Endothelial cell (in vitro differentiated cells): Measurements from ENCODE around the gene FGR. TPM values are rescaled to one million over a fixed set of nuclear protein-coding genes. Genes with fewer than 3 reads are reported as not detected.

Source experiments
- DNase-seq: peaks from one replicate; pipeline ENCODE4 v3.0.0; 2021; ENCODE audit warnings: low spot score
- H3K27ac Mint-ChIP-seq: one replicate; pipeline ENCODE4 v1.8.0; 2021; ENCODE audit warnings: mixed read lengths, inconsistent platforms; ENCODE audit not compliant: unreplicated experiment
- H3K27me3 Mint-ChIP-seq: one replicate; pipeline ENCODE4 v1.8.0; 2021; ENCODE audit warnings: mild to moderate bottlenecking, moderate library complexity, mixed read lengths, inconsistent platforms; ENCODE audit not compliant: unreplicated experiment
- H3K36me3 Mint-ChIP-seq: one replicate; pipeline ENCODE4 v1.8.0; 2021; ENCODE audit warnings: mild to moderate bottlenecking, low read depth, mixed read lengths, inconsistent platforms; ENCODE audit not compliant: unreplicated experiment
- H3K4me1 Mint-ChIP-seq: one replicate; pipeline ENCODE4 v1.8.0; 2021; ENCODE audit warnings: mild to moderate bottlenecking, mixed read lengths, inconsistent platforms; ENCODE audit not compliant: unreplicated experiment
- H3K4me3 Mint-ChIP-seq: one replicate; pipeline ENCODE4 v1.8.0; 2021; ENCODE audit warnings: mild to moderate bottlenecking, mixed read lengths, inconsistent platforms; ENCODE audit not compliant: unreplicated experiment
- H3K9me3 Mint-ChIP-seq: one replicate; pipeline ENCODE4 v1.8.0; 2021; ENCODE audit warnings: mixed read lengths, inconsistent platforms; ENCODE audit not compliant: unreplicated experiment
- CTCF ChIP-seq: fragments of 200-600 bp; sonication (generic); IDR thresholded peaks from one replicate; pipeline ENCODE4 v1.5.0; 2021; ENCODE audit warnings: antibody characterized with exemption; ENCODE audit not compliant: unreplicated experiment
- total RNA-seq: library from RNA; stranded (reverse); fragmentation: NEBNext Ultra II Directional; extraction: Animal tissue kit (Norgen Biotek cat#: 25700); gene quantifications from one replicate; pipeline ENCODE4 v1.2.1, GENCODE V29; 2021; ENCODE audit not compliant: unreplicated experiment

FGR gene
- total RNA-seq, 1 donor from 2014 or later: 0.46 TPM

GRCh38 chr1:27655151-27655937 lies 20.4 kb upstream of the FGR start:
- Mint-ChIP-seq H3K27me3 (peaks cover 18% of the 10 kb centered on the region), H3K9me3 (no peaks in the 10 kb centered on the region), H3K36me3 (no peaks in the 10 kb centered on the region), H3K27ac (peak overlapping the region; percentile 65), H3K4me1 (peaks cover 23% of the 10 kb centered on the region), H3K4me3 (no peak overlapping the region)
- TF ChIP-seq CTCF: no peak
- no peak for DNase-seq

- no peak for TF ChIP-seq CTCF
- DNase-seq: no peak
- H3K4me1 Mint-ChIP-seq: peaks cover 19% of the 10 kb centered on the region
- no peaks in the 10 kb centered on the region for H3K36me3 Mint-ChIP-seq
- no peak overlapping the region for H3K4me3 Mint-ChIP-seq
- H3K27me3 Mint-ChIP-seq: peaks cover 11% of the 10 kb centered on the region
- no peaks in the 10 kb centered on the region for H3K9me3 Mint-ChIP-seq
- H3K27ac Mint-ChIP-seq: no peak overlapping the region
Observed at GRCh38 chr1:27652111-27652864, 17.3 kb upstream of the FGR start.

GRCh38 chr1:27650539-27651175 lies 15.7 kb upstream of the FGR start:
- Mint-ChIP-seq H3K27ac (peak overlapping the region; percentile 75), H3K36me3 (peaks cover 2% of the 10 kb centered on the region), H3K4me1 (peaks cover 19% of the 10 kb centered on the region), H3K4me3 (no peak overlapping the region), H3K9me3 (no peaks in the 10 kb centered on the region), H3K27me3 (peaks cover 7% of the 10 kb centered on the region)
- TF ChIP-seq CTCF: no peak
- DNase-seq: no peak

GRCh38 chr1:27650171-27650538 lies 15.2 kb upstream of the FGR start:
- H3K9me3 Mint-ChIP-seq: no peaks in the 10 kb centered on the region
- no peak overlapping the region for H3K27ac Mint-ChIP-seq
- H3K36me3 Mint-ChIP-seq: peaks cover 6% of the 10 kb centered on the region
- DNase-seq: no peak
- H3K27me3 Mint-ChIP-seq: peaks cover 5% of the 10 kb centered on the region
- TF ChIP-seq CTCF: no peak
- H3K4me1 Mint-ChIP-seq: peaks cover 14% of the 10 kb centered on the region
- H3K4me3 Mint-ChIP-seq: no peak overlapping the region

- no peak for TF ChIP-seq CTCF
- DNase-seq: no peak
- no peak overlapping the region for H3K27ac Mint-ChIP-seq
- peaks cover 5% of the 10 kb centered on the region for H3K27me3 Mint-ChIP-seq
- no peaks in the 10 kb centered on the region for H3K9me3 Mint-ChIP-seq
- H3K4me3 Mint-ChIP-seq: no peak overlapping the region
- H3K4me1 Mint-ChIP-seq: peaks cover 10% of the 10 kb centered on the region
- peaks cover 6% of the 10 kb centered on the region for H3K36me3 Mint-ChIP-seq
Observed at GRCh38 chr1:27649306-27649635, 14.3 kb upstream of the FGR start.
